SIG-M5 treated with dmso at 0.1 percent for 504 hours (cell line): ENCODE results near the gene TRAF3IP1.
"Not testable (repeated sequence)": the region's sequence is repeated elsewhere in the genome, so short reads cannot be mapped to it uniquely, and the experiment has no call there.

Experiments
- DNase-seq: peaks from one replicate; lab custom pipeline; 2025; ENCODE audit not compliant: unreplicated experiment; lab: John Stamatoyannopoulos, UW

The TRAF3IP1 gene

DNA sequence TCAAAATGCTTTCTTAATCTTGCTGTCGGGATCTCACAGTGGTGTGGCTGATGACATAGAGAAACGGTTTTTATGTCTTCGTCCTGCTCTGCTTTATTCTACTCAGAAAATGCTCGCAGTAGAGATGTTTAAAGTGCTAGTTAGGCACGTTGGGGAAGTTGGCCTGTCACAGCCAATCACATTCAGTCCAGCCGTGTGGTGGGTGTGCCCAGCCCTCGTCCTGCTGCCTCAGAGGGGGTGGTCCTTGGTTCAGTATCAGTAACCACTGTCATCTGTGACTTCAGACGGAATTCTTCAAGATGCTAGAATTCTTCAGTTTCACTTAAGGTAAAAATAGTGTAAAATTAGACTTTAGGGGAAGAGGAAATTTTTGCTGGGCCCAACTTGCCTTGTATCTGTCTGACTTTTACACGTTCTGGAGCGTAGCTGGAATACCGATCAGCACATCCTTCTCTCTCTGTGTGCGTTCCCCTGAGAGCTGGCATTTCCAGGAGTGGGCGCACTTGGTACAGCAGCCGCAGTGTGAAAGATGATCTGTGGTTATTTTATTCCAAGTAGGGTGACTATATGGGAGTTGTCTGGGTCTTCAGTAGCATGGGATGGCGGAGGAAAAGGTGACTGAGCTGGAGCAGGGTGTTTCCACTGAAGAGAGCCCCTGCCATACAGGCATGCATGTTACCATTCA is 18.5 kb downstream of the TRAF3IP1 start:
- no peak for DNase-seq

DNA sequence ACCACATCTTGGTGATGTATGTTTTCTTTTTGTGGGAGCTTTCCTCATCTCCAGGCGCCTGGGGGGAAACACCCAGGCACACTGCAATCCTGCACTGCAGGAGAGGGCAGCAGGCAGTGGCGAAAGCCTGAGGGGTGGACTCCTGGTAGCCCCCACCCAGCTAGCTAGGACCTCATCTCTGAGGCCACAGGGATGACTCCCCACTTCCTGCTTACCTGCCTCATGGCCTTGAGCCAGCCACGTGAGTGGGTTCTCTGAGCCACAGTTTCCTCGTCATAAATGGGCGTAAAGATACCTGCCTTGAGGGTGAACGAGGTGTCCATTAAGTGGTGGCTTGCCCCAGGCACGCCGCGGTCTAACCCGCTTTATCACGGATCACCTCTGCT is 19.1 kb downstream of the TRAF3IP1 start:
- no peak for DNase-seq

DNA sequence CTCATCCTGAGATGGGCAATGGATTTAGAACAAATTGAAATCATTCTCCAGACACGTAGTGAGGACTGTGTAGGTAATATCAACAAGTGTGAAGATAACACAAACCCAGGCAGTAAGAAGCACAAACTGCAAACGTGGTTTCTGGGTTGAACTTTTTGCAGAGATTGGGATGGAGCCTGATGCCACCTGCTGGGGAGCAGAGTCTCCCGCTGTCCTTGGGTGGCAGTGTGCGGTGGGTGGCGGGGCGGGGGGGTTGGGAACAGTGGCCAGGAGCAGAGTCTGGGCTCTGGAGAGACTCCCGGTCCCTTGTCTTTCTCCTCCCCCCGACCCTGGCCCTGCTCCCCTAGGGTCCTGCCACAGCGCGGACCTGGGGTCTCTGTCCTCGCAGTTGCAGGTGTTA is 19.5 kb downstream of the TRAF3IP1 start:
- DNase-seq, result no peak

- no peak for DNase-seq
Observed at GRCh38 chr2:238341536-238341935, 21.2 kb downstream of the TRAF3IP1 start.

GRCh38 chr2:238344035-238344434 is 23.7 kb downstream of the TRAF3IP1 start:
- no peak for DNase-seq

- DNase-seq, result no peak
Observed at GRCh38 chr2:238344517-238344916, 24.2 kb downstream of the TRAF3IP1 start.

DNA sequence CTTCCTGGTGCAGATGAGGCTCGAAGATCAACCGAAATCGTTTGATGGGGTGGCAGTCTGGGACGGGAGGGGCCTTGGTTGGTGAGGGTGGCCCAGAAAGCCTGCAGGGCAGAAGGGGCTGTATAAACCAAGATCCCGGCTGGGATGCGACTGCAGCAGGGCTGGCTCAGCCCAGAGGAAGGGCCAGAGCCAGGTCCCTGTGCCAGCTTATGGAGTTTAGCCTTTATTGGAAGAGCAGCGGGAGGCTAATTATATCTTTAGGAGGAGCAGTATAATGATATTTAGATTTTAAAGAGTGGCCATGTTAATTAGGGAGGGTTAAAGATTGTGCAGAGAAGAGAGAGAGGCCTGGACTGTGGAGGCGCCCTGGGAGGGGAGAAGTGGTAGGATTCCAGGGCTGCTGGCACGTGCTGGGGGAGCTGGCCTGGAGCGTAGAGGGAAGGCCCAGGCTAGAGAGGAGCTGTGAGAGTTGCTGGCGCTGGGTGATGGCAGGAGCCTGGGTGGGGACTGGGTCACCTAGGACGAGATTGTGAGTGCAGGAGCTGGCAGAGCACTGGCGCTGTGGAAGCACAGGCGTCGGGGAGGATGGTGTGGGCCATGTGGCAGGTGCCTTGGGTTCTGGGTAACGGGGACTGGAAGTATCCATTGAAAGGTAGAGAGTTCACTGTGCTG is 25.1 kb downstream of the TRAF3IP1 start:
- no peak for DNase-seq

GRCh38 chr2:238346544-238346943 is 26.2 kb downstream of the TRAF3IP1 start:
- DNase-seq, result no peak

DNA sequence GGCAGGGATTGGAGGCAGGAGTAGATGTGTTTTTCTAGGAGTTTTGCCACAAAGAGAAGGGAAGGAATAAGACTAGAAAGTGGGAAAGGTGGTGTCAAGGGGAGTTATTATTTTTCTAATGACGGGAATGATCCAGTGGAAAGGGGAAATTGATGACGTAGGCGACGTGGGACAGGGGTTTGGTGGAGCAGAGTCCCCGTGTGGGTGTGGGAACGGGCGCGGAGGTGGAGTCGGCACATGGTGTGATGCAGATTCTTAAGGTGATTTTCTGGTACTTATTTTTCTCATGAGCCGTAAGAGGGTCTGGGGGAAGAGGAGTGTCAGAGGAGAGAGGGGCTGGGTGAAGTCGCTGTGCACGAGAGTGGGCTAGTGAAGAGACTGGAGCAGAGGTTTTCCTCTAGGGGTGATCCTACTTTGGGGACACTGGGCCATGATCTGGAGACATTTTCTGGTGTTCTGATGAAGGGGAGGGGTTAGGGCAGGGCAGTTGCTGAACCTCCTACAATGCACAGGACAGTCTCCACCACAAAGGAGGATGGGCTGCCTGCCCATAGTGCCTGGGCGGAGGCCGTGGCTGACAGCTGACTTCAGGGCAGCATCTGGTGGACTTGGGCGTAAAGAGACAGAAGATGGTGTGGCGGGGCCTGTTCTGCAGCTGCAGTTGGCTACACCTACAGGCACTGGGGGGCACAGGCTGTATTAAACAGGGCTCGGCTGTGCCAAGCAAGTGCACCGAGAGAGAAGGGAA is 30.0 kb downstream of the TRAF3IP1 start:
- no peak for DNase-seq

DNA sequence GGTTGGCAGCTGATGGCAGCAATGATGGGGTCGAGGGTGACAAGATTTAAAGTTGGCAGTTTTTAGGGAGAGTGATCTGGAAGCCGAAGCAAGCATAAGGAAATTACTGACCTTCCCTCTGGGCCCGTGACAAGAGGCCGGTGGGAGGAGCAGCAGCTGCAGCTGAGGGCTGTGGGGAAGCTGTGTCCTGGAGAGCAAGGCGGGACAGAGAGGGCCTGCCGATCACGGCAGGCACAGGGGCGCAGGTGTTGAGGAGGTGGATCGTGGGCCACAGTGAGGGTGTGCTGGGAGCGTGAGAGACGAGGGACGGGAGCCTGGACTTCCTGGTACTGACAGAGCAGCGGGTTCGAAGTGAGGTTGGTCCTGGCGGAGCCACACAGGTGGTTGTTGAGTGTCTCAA is 31.0 kb downstream of the TRAF3IP1 start:
- DNase-seq, result no peak

DNA sequence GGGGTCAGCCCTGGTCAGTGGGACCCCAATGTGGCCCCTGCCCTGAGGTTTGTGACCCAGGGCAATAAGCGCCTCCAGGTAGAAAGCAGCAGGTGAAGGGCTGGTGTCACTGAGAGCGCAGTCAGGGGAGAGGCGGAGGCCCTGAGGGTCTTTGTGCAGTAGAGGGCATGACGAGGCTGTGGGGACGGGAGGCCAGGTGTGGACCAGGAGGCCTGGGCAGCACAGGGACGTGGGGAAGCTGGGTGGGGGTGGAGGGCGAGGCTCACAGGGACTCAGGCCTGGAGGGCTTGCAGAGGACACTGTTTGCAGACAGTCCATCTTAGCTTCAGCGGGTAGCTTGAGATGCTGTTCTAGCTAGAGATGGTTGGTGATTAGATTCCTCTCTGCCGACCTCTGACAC is 32.0 kb downstream of the TRAF3IP1 start:
- DNase-seq, result no peak

DNA sequence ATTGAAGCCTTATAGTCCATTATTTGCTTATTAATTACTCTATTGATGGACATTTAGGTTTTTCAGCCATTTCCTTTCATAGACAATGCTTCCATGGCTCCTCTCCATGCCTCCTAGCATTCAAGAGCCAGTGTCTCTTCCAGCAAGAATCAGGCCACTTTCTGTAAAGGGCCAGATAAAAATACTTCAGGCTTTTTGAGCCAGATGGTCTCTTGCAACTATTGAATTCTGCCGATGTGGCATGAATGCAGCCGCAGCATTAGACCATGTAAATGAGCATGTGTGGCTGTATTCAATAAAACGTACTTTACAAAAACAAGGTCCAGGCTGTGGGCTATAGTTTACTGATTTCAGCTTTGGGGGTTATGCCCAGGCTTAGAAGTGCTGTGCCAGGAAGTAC is 38.5 kb downstream of the TRAF3IP1 start:
- DNase-seq, result no peak

DNA sequence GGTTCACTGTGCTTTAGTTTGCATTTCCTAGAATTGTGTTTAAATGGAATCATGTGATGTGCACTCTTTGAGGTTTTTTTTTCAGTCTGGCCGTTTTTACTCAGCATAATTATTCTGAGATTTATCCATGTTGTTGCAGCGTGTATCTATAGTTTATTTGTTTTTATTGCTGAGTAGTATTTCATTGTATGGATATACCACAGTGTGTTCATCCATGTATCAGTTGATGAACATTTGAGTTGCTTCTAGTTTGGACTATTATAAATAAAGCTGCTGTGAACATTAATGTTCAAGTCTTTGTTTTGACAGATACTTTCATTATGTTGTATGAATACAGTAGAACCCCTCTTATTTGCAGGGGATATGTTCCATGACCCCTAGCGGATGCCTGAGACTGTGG is 39.1 kb downstream of the TRAF3IP1 start:
- DNase-seq, result no peak

DNA sequence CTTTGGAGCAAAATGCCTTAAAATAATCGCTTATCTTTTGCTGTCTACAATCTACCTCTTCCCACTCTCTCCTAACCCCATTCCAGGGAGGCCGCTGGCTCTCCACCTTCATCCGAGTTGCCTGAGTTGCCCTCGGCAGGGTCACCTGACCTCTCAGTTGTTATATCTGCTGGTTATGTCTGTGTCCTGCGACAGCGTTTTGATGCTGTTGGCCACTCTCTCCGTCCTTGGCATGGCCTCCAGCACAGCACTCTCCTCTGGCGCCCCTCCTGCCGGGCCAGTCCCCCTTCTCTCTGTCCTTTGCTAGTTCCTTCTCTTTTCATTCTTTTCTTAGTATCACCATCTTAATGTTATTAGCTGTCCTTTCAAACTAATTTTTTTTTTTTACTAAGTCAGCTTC is 41.6 kb downstream of the TRAF3IP1 start:
- DNase-seq, result no peak

DNA sequence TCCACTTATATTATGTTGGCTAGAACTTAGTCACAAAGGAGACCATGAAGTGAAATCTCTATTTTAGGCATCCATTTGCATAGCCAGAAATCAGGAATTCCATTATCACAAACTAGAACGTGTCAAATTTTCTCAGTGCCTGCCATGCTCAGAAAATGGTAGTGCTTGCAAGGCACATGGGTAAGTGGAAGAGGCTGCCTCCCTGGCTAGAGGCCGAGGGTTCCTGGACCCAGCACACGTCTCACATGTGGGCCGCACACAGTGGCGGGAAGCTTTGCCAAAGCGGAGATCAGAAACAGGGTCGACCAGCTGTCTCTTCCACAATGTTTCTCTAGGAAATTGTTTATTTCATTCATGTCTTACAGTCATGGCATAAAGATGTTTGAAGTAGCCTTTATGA is 42.3 kb downstream of the TRAF3IP1 start:
- DNase-seq, result no peak

DNA sequence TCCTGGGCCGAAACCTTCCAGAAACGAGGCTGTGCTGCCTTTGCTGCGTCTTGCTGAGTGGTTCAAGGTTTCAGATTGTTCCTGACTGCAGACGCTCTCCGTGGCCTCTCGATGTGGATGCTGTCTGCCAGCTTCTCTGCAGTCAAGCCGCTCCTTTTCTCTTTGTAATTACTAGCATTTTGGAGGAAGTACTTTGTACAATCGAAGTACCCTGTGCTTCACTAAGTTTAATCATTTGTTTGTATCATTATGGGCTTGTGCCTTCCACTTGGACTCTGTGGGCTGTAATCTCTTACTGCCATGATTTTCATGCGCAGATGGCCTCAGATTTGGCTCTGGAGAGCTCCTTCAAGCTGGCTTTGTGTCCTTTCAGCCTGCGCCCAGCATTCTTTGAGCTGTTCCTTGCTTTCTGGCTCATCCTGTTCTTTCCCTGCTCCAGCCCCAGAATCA is 49.3 kb downstream of the TRAF3IP1 start:
- DNase-seq, result no peak

DNA sequence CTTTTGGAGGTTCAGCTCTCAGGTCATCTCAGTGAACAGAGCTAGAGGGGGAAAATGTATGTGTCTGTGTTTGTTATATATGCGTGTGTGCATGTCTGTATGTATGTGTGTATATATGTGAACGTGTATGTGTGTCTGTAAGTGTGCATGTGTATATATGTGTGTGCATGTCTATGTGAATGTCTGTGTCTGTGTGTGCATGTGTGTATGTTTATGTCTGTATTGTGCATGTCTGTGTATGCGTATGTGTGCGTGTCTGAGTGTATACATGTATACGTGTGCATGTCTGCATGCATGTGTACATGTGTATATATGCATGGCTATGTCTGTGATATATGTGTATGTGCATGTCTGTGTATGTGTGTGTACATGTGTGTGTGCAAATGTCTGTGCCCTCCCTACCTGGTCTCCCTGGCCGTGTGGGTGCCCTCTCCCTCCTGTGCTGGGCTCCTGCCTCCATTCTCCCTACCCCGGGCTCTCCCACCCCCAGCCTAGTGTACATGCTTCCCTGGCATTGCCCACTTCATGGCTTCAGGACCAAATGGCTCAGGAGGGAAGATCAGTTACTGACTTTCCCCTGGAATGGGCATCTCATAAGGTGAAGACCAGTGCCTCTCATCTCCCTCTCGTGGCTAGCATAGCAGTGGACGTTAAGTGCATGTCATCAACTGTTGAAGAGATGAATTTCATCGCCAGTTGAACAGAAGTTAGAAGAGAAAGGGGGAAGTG is 49.9 kb downstream of the TRAF3IP1 start:
- DNase-seq, result no peak

- DNase-seq, result peak; percentile 78
Observed at GRCh38 chr2:238370823-238371372, 50.6 kb downstream of the TRAF3IP1 start.

DNA sequence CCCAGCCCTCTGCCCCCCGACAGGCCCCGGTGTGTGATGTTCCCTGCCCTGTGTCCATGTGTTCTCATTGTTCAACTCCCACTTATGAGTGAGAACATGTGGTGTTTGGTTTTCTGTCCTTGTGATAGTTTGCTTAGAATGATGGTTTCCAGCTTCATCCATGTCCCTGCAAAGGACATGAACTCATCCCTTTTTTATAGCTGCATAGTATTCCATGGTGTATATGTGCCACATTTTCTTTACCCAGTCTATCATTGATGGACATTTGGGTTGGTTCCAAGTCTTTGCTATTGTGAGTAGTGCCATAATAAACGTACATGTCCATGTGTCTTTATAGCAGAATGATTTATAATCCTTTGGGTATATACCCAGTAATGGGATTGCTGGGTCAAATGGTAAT is 52.0 kb downstream of the TRAF3IP1 start:
- not testable (repeated sequence) for DNase-seq

GRCh38 chr2:238376884-238377391 is 56.6 kb downstream of the TRAF3IP1 start:
- peak; percentile 94 for DNase-seq
